GM19467 (cell line): Measurements from ENCODE around the gene TTLL11.

Source experiments
- ATAC-seq: cut with Tn5 transposase; IDR thresholded peaks from one replicate; pipeline ENCODE4 v1.9.1; 2021; ENCODE audit warnings: mild to moderate bottlenecking, moderate library complexity; ENCODE audit not compliant: unreplicated experiment

The TTLL11 gene

GRCh38 chr9:121886759-121887485, 206.2 kb downstream of the TTLL11 start:
- ATAC-seq, result no peak

- ATAC-seq, result no peak
These were observed 207.7 kb downstream of the TTLL11 start for GRCh38 chr9:121885345-121885901.

GRCh38 chr9:121884057-121884541, 209.0 kb downstream of the TTLL11 start:
- no peak for ATAC-seq

- ATAC-seq, result no peak
These were observed 209.6 kb downstream of the TTLL11 start for GRCh38 chr9:121883281-121884056.

- no peak for ATAC-seq
These were observed 211.1 kb downstream of the TTLL11 start for GRCh38 chr9:121881920-121882500.

GRCh38 chr9:121880343-121880898, 212.7 kb downstream of the TTLL11 start:
- ATAC-seq, result no peak

GRCh38 chr9:121878271-121878822, 214.8 kb downstream of the TTLL11 start:
- no peak for ATAC-seq

- ATAC-seq, result no peak
These were observed 216.3 kb downstream of the TTLL11 start for GRCh38 chr9:121876658-121877271.

GRCh38 chr9:121876255-121876654, 216.9 kb downstream of the TTLL11 start:
- no peak for ATAC-seq

- ATAC-seq, result no peak
These were observed 218.6 kb downstream of the TTLL11 start for GRCh38 chr9:121874524-121874923.

- ATAC-seq, result no peak
These were observed 221.6 kb downstream of the TTLL11 start for GRCh38 chr9:121871431-121872025.

- ATAC-seq, result no peak
These were observed 222.8 kb downstream of the TTLL11 start for GRCh38 chr9:121870271-121870670.

GRCh38 chr9:121868626-121869025, 224.5 kb downstream of the TTLL11 start:
- ATAC-seq, result no peak

- no peak for ATAC-seq
These were observed 226.2 kb downstream of the TTLL11 start for GRCh38 chr9:121866927-121867326.

- ATAC-seq, result no peak
These were observed 227.2 kb downstream of the TTLL11 start for GRCh38 chr9:121865884-121866283.

- no peak for ATAC-seq
These were observed 228.0 kb downstream of the TTLL11 start for GRCh38 chr9:121865060-121865459.

- no peak for ATAC-seq
These were observed 229.2 kb downstream of the TTLL11 start for GRCh38 chr9:121863955-121864354.

- no peak for ATAC-seq
These were observed 230.5 kb downstream of the TTLL11 start for GRCh38 chr9:121862371-121863332.
